ENCODE measurements around the gene NKAIN2. TPM values are rescaled to one million over a fixed set of nuclear protein-coding genes. Genes with fewer than 3 reads are reported as not detected.

NKAIN2 gene
- total and polyA plus RNA-seq, 2 donors (not counting 3 experiments of a cell fraction or from before 2014, with no cell fraction given), result 0.03 TPM; not detected in 1

GRCh38 chr6:123972600-123973294, 169.1 kb downstream of the NKAIN2 start:
- no peaks in the 10 kb centered on the region for H3K4me1 ChIP-seq (ENCODE audit: control insufficient read depth, extremely low read depth, insufficient read depth, low read length)
- no peak overlapping the region for H3K4me2 ChIP-seq (ENCODE audit: insufficient read depth, low read length)
- CTCF ChIA-PET, result interaction anchor here (1.5 kb wide), 1 partner anchor 54 kb away, joined by 3 read pairs; no protein-coding TSS in a partner anchor
- H4K20me1 ChIP-seq (replicated peaks; ENCODE audit: control insufficient read depth, extremely low read depth, insufficient read depth, low read length), result no peaks in the 10 kb centered on the region
- FAIRE-seq (no peak), DNase-seq (ENCODE audit: low read depth, low spot score) (no peak)
- no peak overlapping the region for H2AFZ ChIP-seq (ENCODE audit: low read depth, low read length)
- H3K27me3 ChIP-seq (ENCODE audit: control insufficient read depth in 2 of 2, insufficient read depth in 2 of 2, low read length in 2 of 2), result no peaks in the 10 kb centered on the region
- H3K4me3 ChIP-seq (replicated peaks in 1 of 3; ENCODE audit: insufficient read depth in 1 of 3, low read depth in 1 of 3, low read length in 3 of 3), result no peak overlapping the region
- H3K9me1 ChIP-seq (replicated peaks; ENCODE audit: control insufficient read depth, extremely low read depth, insufficient read depth, low read length), result no peaks in the 10 kb centered on the region
- H3K79me2 ChIP-seq (ENCODE audit: control insufficient read depth, insufficient read depth, low read length), result no peaks in the 10 kb centered on the region
- TF ChIP-seq POLR2A (IDR thresholded peaks at IDR 0.05; ENCODE audit: low read depth, low read length), result no peak
- no peak for TF ChIP-seq CTCF (IDR thresholded peaks at IDR 0.05; ENCODE audit: extremely low read depth in 1 of 2, insufficient read depth in 1 of 2, low read depth in 1 of 2, low read length in 2 of 2)
- no peak for TF ChIP-seq MYC (IDR thresholded peaks at IDR 0.05; ENCODE audit: low read depth, low read length)
- TF ChIP-seq POLR2AphosphoS5 (IDR thresholded peaks at IDR 0.05; ENCODE audit: insufficient read depth, low read depth, low read length), result no peak
- no peak for TF ChIP-seq EZH2 (IDR thresholded peaks at IDR 0.05; ENCODE audit: borderline replicate concordance, low read depth, low read length, severe bottlenecking)
- TF ChIP-seq JUN (IDR thresholded peaks at IDR 0.05; ENCODE audit: borderline replicate concordance, insufficient read depth, insufficient read length, low read depth), result no peak
- no peak for TF ChIP-seq FOS (IDR thresholded peaks at IDR 0.05; ENCODE audit: borderline replicate concordance, insufficient read depth, low read length)
- no peak for TF ChIP-seq GATA2 (IDR thresholded peaks at IDR 0.05; ENCODE audit: insufficient read depth, insufficient read length, low read depth, low read length)
- no peak for TF ChIP-seq MAX (IDR thresholded peaks at IDR 0.05; ENCODE audit: insufficient read depth, insufficient read length)
- no peak overlapping the region for H3K27ac ChIP-seq (ENCODE audit: insufficient read depth, low read depth, low read length)
- dilution Hi-C loops (cut with MboI; ENCODE audit: extremely low pct_ligation_motif_present, low sequenced_read_pairs), result no loop called here
- no peaks in the 10 kb centered on the region for H3K9me3 ChIP-seq (replicated peaks; ENCODE audit: control insufficient read depth, insufficient read depth, low read length)
- intact Hi-C loops (cut with micrococcal nuclease), result no loop called here
- H3K36me3 ChIP-seq (ENCODE audit: control insufficient read depth in 2 of 2, extremely low read depth in 1 of 2, insufficient read depth in 2 of 2, low read length in 2 of 2), result no peaks in the 10 kb centered on the region
- POLR2A ChIA-PET, result no interaction called here
- no TSS peak for BruUV-seq (replicated peaks)
- no peak overlapping the region for H3K9ac ChIP-seq (replicated peaks; ENCODE audit: extremely low read depth, insufficient read depth, low read length)
